NT2/D1 (cell line): ENCODE data around the gene IL2RA.

Experiments
- SUZ12 ChIP-seq: IDR thresholded peaks from 2 replicates; pipeline ENCODE4 v1.6.1; 2011; ENCODE audit not compliant: insufficient read length, insufficient read depth; ENCODE audit errors: extremely low read depth
- YY1 ChIP-seq: IDR thresholded peaks from 2 replicates; pipeline ENCODE4 v1.6.1; 2011; ENCODE audit not compliant: insufficient read length, insufficient read depth
- ZNF274 ChIP-seq: IDR thresholded peaks from 2 replicates; pipeline ENCODE4 v1.6.1; 2011; ENCODE audit warnings: mild to moderate bottlenecking, low read depth, low read length

- TF ChIP-seq ZNF274, result no peak
- TF ChIP-seq SUZ12, result no peak
- no peak for TF ChIP-seq YY1
These were observed 36.4 kb downstream of the IL2RA start for GRCh38 chr10:6025683-6026255.
